ENCODE measurements around the gene AURKA. TPM values are rescaled to one million over a fixed set of nuclear protein-coding genes. Genes with fewer than 3 reads are reported as not detected.

The AURKA gene
- total RNA-seq, 4 donors from 2014 or later: 1.6 to 11.3 (median 4.6) TPM

DNA sequence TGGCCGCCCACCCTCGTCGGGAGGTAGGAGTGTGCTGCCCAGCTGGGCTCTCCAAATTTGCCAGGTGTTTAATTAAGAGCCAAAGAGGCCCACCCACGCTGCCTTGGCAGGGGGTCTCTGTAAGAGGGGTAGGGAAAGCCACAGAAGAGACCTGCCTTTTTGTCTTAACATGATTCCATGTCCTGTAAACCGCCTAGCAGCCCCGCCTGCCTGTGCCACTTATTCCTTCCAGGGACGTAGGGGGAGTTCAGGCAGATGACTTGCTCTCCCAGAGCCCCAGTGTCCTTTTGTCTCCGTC lies 31.2 kb downstream of the AURKA start:
- peak overlapping the region in 1 of 4 donors; percentile 77 for H3K4me3 ChIP-seq
- ATAC-seq: no peak
- H3K36me3 ChIP-seq: peaks cover 0 to 9% of the 10 kb centered on the region in 2 donors
- H3K4me1 ChIP-seq: peaks cover 27 to 29% of the 10 kb centered on the region in 2 donors
- intact Hi-C loops (cut with DNase I; ENCODE audit: low total_unique reads) (no loop called here), in situ Hi-C loops (cut with MboI; ENCODE audit: low sequenced_read_pairs in 4 of 4) (no loop called here)
- H3K9me3 ChIP-seq: no peaks in the 10 kb centered on the region
- TF ChIP-seq, protein P1, sequence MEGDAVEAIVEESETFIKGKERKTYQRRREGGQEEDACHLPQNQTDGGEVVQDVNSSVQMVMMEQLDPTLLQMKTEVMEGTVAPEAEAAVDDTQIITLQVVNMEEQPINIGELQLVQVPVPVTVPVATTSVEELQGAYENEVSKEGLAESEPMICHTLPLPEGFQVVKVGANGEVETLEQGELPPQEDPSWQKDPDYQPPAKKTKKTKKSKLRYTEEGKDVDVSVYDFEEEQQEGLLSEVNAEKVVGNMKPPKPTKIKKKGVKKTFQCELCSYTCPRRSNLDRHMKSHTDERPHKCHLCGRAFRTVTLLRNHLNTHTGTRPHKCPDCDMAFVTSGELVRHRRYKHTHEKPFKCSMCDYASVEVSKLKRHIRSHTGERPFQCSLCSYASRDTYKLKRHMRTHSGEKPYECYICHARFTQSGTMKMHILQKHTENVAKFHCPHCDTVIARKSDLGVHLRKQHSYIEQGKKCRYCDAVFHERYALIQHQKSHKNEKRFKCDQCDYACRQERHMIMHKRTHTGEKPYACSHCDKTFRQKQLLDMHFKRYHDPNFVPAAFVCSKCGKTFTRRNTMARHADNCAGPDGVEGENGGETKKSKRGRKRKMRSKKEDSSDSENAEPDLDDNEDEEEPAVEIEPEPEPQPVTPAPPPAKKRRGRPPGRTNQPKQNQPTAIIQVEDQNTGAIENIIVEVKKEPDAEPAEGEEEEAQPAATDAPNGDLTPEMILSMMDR (IDR thresholded peaks at IDR 0.05 in 4 of 5, conservative IDR thresholded peaks at IDR 0.05 in 1 of 5): no peak
- no peaks in the 10 kb centered on the region for H3K27me3 ChIP-seq
- peak overlapping the region; percentile 68 to 91 (median 81) for H3K27ac ChIP-seq
- DNase-seq: no peak

DNA sequence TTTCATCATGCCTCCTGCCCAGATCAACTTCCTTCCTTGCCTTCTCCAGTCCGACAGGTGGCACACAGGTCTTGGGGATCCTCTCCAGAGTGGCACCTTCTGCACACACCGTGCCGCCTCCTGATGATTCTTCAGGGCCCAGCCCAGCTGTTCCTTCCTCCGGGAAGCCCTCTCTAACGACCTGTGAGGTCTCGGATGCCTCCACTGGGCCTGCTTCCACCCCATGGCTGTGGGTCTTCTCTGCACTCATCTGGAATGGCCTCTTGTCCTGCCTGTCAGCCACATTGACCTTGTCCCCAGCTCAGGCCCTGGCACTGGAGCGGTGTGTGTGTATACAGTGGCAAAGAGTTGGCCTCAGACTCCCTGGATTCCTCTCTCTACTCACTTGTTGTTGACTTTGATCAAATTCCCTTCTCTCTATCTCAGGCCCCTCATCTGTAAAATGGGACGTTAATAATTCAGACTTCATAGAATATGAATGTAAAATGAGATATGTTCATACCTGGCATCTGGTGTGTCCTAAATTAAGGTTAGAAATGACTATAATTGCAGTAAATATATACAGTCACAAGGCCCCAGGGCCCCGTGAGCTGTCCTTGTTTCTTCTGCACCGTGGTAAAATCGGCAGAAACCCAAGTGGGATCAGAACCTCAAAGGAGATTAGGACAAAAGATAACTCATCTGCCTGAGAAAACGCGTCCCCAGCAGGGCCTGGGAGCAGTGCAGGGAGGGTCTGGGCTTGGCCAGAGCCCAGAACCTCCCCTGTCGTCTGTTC lies 31.7 kb downstream of the AURKA start:
- peak in 1 of 2 donors; percentile 12 for ATAC-seq
- in situ Hi-C loops (cut with MboI; ENCODE audit: low sequenced_read_pairs in 4 of 4): no loop called here
- peaks cover 0 to 3% of the 10 kb centered on the region in 2 donors for H3K36me3 ChIP-seq

DNA sequence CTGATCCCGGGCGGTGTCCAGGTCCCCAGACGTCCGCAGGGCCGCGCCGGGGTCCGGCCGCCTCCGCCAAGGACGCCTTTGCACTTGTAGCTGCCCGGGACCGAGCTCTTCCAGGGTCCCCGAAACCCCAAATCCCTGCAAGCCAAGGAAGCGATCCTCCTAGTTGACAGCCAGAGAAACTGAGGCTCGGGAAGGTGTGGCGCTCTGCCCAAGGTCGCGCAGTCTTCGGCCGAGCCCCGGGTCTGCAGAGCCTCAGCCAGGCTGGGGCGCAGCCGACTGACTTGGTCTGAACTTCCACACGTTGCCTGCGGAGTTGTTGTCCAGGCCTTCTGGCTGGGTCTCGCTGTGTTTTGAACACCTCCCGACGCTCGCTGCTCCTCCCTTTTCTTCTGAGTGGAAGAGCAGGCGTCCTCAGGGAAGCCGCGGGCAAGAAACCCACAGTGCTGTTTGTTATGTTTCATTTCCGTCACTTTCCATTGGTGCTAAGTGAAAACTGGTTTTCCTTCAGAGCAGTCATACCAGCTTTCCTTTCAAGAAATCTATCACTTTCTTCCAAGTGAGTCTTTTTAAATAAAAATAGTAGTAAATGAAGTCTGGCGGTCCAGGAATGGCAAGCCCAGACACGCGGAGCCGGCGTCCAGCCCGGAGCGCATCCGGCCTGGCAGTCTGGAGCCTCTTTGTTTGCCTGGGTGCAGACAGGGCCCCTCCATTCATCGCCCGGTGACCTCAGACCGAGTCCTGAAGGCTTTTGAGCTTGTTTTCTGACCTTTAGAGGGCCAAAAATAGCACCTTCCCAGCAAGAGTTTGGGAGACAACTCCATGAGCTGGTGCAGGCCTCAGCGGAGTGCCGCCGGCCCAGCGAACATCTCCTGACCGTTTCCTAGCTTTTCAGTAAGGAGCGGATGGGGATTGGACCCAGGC lies 32.5 kb downstream of the AURKA start:
- TF ChIP-seq, protein P1 (IDR thresholded peaks at IDR 0.05 in 4 of 5, conservative IDR thresholded peaks at IDR 0.05 in 1 of 5): no peak
- TF ChIP-seq POLR2A (IDR thresholded peaks at IDR 0.05): no peak
- Histone ChIP-seq H3K27ac (peak overlapping the region; percentile 68 to 91 (median 81)), H3K4me3 (peak overlapping the region; percentile 62 to 93 (median 76)), H3K9me3 (no peaks in the 10 kb centered on the region), H3K36me3 (no peaks in the 10 kb centered on the region), H3K4me1 (peaks cover 27 to 29% of the 10 kb centered on the region in 2 donors), H3K27me3 (no peaks in the 10 kb centered on the region)
- DNase-seq (peak in 1 of 2 donors; percentile 45), ATAC-seq (peak; percentile 65 to 74)
- in situ Hi-C loops (cut with MboI; ENCODE audit: low sequenced_read_pairs in 4 of 4) (no loop called here), intact Hi-C loops (cut with DNase I; ENCODE audit: low total_unique reads) (loop anchor here (1.0 kb wide), 1 partner anchor 109 kb away; the partner anchor contains the start of gene RTF2)

More for the DNA sequence above, 31.7 kb downstream of the AURKA start:
- no peaks in the 10 kb centered on the region for H3K9me3 ChIP-seq
- TF ChIP-seq, protein P1 (IDR thresholded peaks at IDR 0.05 in 4 of 5, conservative IDR thresholded peaks at IDR 0.05 in 1 of 5): no peak
- no peak for TF ChIP-seq POLR2A (IDR thresholded peaks at IDR 0.05)
- DNase-seq: peak in 1 of 2 donors; percentile 27
- peaks cover 27 to 29% of the 10 kb centered on the region in 2 donors for H3K4me1 ChIP-seq
- intact Hi-C loops (cut with DNase I; ENCODE audit: low total_unique reads): no loop called here
- peak overlapping the region; percentile 62 to 93 (median 76) for H3K4me3 ChIP-seq
- no peaks in the 10 kb centered on the region for H3K27me3 ChIP-seq
- H3K27ac ChIP-seq: peak overlapping the region; percentile 68 to 91 (median 81)

DNA sequence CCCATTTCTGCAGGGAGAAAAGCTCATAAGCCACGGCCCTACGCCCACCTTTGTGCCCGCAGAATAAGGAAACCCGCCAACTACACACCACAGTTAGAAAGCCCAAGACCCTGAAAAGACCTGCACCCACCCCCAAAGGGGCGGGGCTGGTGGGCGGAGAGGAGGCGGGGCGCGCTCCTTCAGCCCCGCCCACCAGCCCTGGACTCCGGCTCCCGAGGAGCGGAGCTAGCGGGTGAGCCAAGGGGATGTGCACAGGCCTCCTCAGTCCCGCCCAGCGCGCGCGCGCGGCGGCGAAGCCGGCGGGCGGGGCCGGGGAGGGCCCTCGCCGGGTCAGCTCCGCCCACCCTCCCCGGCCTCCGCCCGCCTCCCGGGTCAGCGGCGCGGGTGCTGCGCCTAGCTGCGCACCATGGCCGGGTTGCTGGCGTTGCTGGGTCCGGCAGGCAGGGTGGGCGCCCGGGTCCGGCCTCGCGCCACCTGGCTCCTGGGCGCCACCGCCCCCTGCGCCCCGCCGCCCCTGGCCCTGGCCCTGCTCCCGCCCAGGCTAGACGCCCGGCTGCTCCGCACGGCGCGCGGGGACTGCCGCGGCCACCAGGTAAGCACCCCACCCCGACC lies 33.3 kb downstream of the AURKA start, which contains the start of gene FAM210B:
TSS of gene FAM210B (plus strand) at position 375 of the 612 bp plus-strand sequence. CDS start at position 407, 32 bp downstream.
- H3K27me3 ChIP-seq: no peaks in the 10 kb centered on the region
- peak within 1 kb of the TSS; percentile 62 to 93 (median 76) for H3K4me3 ChIP-seq
- peak within 1 kb of the TSS; percentile 68 to 91 (median 81) for H3K27ac ChIP-seq
- no peaks in the 10 kb centered on the region for H3K36me3 ChIP-seq
- TF ChIP-seq, protein P1 (IDR thresholded peaks at IDR 0.05 in 4 of 5, conservative IDR thresholded peaks at IDR 0.05 in 1 of 5): no peak
- TF ChIP-seq POLR2A (IDR thresholded peaks at IDR 0.05): peak; percentile 72 to 77
- DNase-seq: peak; percentile 76 to 87
- in situ Hi-C loops (cut with MboI; ENCODE audit: low sequenced_read_pairs in 4 of 4): no loop called here
- ATAC-seq: peak; percentile 88 to 93
- intact Hi-C loops (cut with DNase I; ENCODE audit: low total_unique reads): loop anchor here (1.0 kb wide), 2 partner anchors 34 to 110 kb away; partner anchors contain the start of genes AURKA, CSTF1 and RTF2
- H3K4me1 ChIP-seq: peaks cover 27 to 29% of the 10 kb centered on the region in 2 donors
- H3K9me3 ChIP-seq: no peaks in the 10 kb centered on the region

Data from gastrocnemius medialis (tissue), 4 donors.